Stimulated activated CD4-positive, alpha-beta T cell treated with anti-CD3 and anti-CD28 coated beads, Interleukin-12 subunit alpha, Interleukin-12 subunit beta, amount 100 ng/mL, for 48 hours (primary cell): ENCODE measurements around the gene ZNF423.

Experiments used
- DNase-seq, 3 donors: peaks; one replicate each; pipeline ENCODE4 v3.0.0-alpha.2; 2020; ENCODE audit warnings: low read depth in 2 of 3, low spot score in 1 of 3

The ZNF423 gene

GRCh38 chr16:49755313-49755620 lies 100.6 kb downstream of the ZNF423 start:
- DNase-seq: no peak

- no peak for DNase-seq
Measured at GRCh38 chr16:49754495-49755312, 101.2 kb downstream of the ZNF423 start.

GRCh38 chr16:49750341-49751000 lies 105.4 kb downstream of the ZNF423 start:
- no peak for DNase-seq

- DNase-seq: no peak
Measured at GRCh38 chr16:49749816-49750215, 106.1 kb downstream of the ZNF423 start.

GRCh38 chr16:49748322-49748721 lies 107.6 kb downstream of the ZNF423 start:
- peak; percentile 26 to 46 (median 30) for DNase-seq

- no peak for DNase-seq
Measured at GRCh38 chr16:49747654-49748053, 108.3 kb downstream of the ZNF423 start.

GRCh38 chr16:49746545-49746944 lies 109.4 kb downstream of the ZNF423 start:
- no peak for DNase-seq

GRCh38 chr16:49745311-49745747 lies 110.6 kb downstream of the ZNF423 start:
- no peak for DNase-seq

- DNase-seq: no peak
Measured at GRCh38 chr16:49744244-49745220, 111.4 kb downstream of the ZNF423 start.

GRCh38 chr16:49743658-49744057 lies 112.3 kb downstream of the ZNF423 start:
- no peak for DNase-seq

- DNase-seq: no peak
Measured at GRCh38 chr16:49743203-49743464, 112.8 kb downstream of the ZNF423 start.

GRCh38 chr16:49742428-49743202 lies 113.3 kb downstream of the ZNF423 start:
- DNase-seq: no peak

- DNase-seq: no peak
Measured at GRCh38 chr16:49740256-49740655, 115.7 kb downstream of the ZNF423 start.

- no peak for DNase-seq
Measured at GRCh38 chr16:49739381-49739780, 116.5 kb downstream of the ZNF423 start.

- no peak for DNase-seq
Measured at GRCh38 chr16:49738832-49739231, 117.1 kb downstream of the ZNF423 start.

GRCh38 chr16:49738001-49738400 lies 117.9 kb downstream of the ZNF423 start:
- no peak for DNase-seq

GRCh38 chr16:49737541-49737940 lies 118.4 kb downstream of the ZNF423 start:
- no peak for DNase-seq

GRCh38 chr16:49734331-49734730 lies 121.6 kb downstream of the ZNF423 start:
- no peak for DNase-seq

GRCh38 chr16:49733313-49734009 lies 122.5 kb downstream of the ZNF423 start:
- DNase-seq: no peak

GRCh38 chr16:49731911-49732310 lies 124.0 kb downstream of the ZNF423 start:
- DNase-seq: no peak
